ENCODE measurements around the gene PLXND1.
A peak's percentile ranks its signal among the peaks of the same experiment; 100 is the strongest.
"Not testable (repeated sequence)": the region's sequence is repeated elsewhere in the genome, so short reads cannot be mapped to it uniquely, and the experiment has no call there.

PLXND1 gene

GRCh38 chr3:129606636-129607390 is at the start of gene PLXND1:
PLXND1 (minus strand) TSS chr3:129606676; CDS start chr3:129606639, 37 bp downstream.
- DNase-seq (ENCODE audit: low read depth in 2 of 2): no peak

DNA sequence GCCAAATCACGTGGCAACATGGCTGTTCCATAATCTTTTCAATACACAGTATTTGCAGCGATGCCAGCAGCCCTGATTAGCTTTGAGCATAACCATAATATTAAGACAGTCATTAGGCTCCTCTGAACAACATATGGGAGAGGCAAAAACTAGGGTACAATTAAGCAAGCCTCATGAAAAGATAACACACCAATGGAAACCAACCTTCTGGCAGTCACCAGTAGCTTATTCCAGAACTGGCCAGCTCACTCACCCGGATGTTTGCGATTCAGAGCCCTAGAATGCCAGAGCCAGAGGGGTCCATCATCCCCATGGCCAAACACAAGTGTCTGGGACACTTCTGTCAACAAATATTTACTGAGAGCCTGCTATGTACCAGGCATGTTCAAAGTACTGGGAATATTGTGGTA is 48.8 kb upstream of the PLXND1 start:
- no peak for DNase-seq (ENCODE audit: low read depth in 2 of 2)

- DNase-seq (ENCODE audit: low read depth in 2 of 2): no peak
Observed at GRCh38 chr3:129654131-129654530, 47.7 kb upstream of the PLXND1 start.

DNA sequence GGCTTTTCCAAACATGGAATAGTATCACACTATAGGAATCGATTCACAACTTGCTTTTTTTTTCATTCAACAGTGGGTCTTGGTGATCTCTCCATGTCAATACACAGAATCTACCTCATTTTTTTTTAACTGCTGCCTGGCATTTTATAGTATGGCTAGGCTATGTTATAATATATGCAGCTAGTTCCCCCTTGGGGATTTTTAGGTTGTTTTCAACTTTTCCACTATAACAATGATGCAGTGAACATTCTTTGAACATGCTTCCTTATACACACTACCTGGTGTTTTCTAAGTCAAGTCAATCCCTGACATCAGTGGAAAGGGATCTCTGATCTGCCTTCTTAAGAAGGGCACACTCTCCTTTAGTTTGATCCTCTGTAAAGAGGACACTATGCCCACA is 46.5 kb upstream of the PLXND1 start:
- DNase-seq (ENCODE audit: low read depth in 2 of 2): no peak

- DNase-seq (ENCODE audit: low read depth in 2 of 2): no peak
Observed at GRCh38 chr3:129651435-129652202, 45.1 kb upstream of the PLXND1 start.

- peak in 1 of 2 donors; percentile 29 for DNase-seq (ENCODE audit: low read depth in 2 of 2)
Observed at GRCh38 chr3:129650256-129650872, 43.9 kb upstream of the PLXND1 start.

GRCh38 chr3:129648391-129648790 is 41.9 kb upstream of the PLXND1 start:
- DNase-seq (ENCODE audit: low read depth in 2 of 2): no peak

GRCh38 chr3:129645286-129645685 is 38.8 kb upstream of the PLXND1 start:
- DNase-seq (ENCODE audit: low read depth in 2 of 2): no peak

DNA sequence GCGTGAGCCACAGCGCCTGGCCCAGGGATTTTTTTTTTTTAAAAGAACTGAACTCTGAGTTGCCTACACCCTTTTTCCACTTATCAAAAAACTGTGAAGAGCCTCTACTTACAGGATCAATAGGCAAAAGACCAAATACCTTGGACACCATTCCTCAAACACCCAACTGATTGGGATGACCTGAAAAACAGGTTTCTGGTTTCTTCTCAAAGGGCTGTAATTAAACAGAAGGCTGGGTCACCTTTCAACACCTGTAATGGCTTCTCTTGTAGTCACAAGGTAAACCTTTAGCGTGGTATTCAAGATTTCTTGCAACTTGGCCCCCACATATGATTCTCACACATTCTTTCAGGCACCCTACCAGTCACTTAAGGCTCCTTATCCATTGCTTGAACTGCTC is 38.4 kb upstream of the PLXND1 start:
- DNase-seq (ENCODE audit: low read depth in 2 of 2): no peak

DNA sequence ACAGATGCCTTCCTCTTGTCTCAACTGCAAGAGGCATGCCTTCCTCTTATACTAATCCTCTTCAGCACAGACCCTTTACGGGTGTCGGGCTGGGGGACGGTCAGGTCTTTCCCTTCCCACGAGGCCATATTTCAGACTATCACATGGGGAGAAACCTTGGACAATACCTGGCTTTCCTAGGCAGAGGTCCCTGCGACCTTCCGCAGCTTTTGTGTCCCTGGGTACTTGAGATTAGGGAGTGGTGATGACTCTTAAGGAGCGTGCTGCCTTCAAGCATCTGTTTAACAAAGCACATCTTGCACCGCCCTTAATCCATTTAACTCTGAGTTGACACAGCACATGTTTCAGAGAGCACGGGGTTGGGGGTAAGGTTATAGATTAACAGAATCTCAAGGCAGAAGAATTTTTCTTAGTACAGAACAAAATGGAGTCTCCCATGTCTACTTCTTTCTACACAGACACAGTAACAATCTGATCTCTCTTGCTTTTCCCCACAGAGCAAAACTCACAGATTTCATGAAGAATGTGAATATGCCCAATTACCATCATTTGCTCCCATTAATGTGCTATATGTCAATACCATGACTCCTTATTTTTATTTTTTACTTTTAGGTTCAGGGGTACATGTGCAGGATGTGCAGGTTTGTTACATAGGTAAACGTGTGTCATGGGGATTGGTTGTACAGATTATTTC is 35.2 kb upstream of the PLXND1 start:
- not testable (repeated sequence) for DNase-seq (ENCODE audit: low read depth in 2 of 2)

- not testable (repeated sequence) for DNase-seq (ENCODE audit: low read depth in 2 of 2)
Observed at GRCh38 chr3:129640985-129641384, 34.5 kb upstream of the PLXND1 start.

GRCh38 chr3:129638481-129638880 is 32.0 kb upstream of the PLXND1 start:
- no peak for DNase-seq (ENCODE audit: low read depth in 2 of 2)

- DNase-seq (ENCODE audit: low read depth in 2 of 2): no peak
Observed at GRCh38 chr3:129636082-129636481, 29.6 kb upstream of the PLXND1 start.

GRCh38 chr3:129635656-129636055 is 29.2 kb upstream of the PLXND1 start:
- DNase-seq (ENCODE audit: low read depth in 2 of 2): no peak

- no peak for DNase-seq (ENCODE audit: low read depth in 2 of 2)
Observed at GRCh38 chr3:129633751-129634481, 27.4 kb upstream of the PLXND1 start.

- no peak for DNase-seq (ENCODE audit: low read depth in 2 of 2)
Observed at GRCh38 chr3:129632977-129633376, 26.5 kb upstream of the PLXND1 start.

DNA sequence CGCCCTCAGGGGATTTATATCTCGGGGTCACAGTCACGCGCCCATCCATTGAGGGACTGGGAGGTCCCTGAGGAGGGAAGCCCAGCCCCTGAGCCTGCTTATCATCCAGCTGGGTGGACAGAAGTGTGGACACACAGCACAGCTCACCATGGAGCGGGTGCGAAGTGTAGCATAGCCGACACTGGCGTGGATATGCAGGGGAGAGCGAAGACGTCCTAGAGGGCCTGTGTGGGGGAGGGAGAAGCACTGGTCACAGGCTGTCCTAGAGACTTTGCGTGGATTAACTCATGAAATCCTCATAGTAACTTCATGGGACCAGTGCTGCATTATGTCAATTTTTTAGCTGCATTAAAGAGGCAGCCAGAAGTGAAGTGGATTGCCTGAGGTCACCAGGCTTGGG is 26.1 kb upstream of the PLXND1 start:
- no peak for DNase-seq (ENCODE audit: low read depth in 2 of 2)

- DNase-seq (ENCODE audit: low read depth in 2 of 2): no peak
Observed at GRCh38 chr3:129632056-129632455, 25.6 kb upstream of the PLXND1 start.

GRCh38 chr3:129629011-129629410 is 22.5 kb upstream of the PLXND1 start:
- DNase-seq (ENCODE audit: low read depth in 2 of 2): no peak

DNA sequence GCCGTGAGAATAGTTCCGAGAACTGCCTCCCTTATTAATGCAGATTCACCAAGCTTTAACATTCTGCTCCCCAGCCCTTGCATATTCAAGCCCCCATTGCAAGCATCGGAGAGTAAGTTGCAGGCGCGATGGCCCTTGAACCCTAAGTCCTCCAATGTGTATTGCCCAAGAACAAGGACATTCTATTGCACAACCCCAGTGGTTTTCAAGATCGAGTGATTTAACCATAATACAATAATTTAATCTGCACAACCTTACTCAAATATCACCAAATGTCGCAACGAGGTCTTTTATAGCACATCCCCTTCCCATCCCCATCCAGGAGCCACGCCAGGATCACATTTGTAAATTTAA is 21.7 kb upstream of the PLXND1 start:
- DNase-seq (ENCODE audit: low read depth in 2 of 2): no peak

GRCh38 chr3:129627350-129628168 is 21.1 kb upstream of the PLXND1 start:
- DNase-seq (ENCODE audit: low read depth in 2 of 2): no peak
